ENCODE data around the gene GRIK5. TPM values are rescaled to one million over a fixed set of nuclear protein-coding genes. Genes with fewer than 3 reads are reported as not detected.

The GRIK5 gene
- total and polyA plus RNA-seq, 2 experiments from 2014 or later, result 0.50 to 0.60 TPM

GRCh38 chr19:41984961-41985360 lies 85.0 kb downstream of the GRIK5 start:
- no peaks in the 10 kb centered on the region for H4K20me1 ChIP-seq (ENCODE audit: insufficient read depth, poor library complexity, severe bottlenecking)
- H3K27ac ChIP-seq, result no peak overlapping the region
- no peaks in the 10 kb centered on the region for H3K79me2 ChIP-seq
- no peak for TF ChIP-seq EZH2 (IDR thresholded peaks at IDR 0.05; ENCODE audit: borderline replicate concordance)
- TF ChIP-seq CTCF (IDR thresholded peaks at IDR 0.05; ENCODE audit: poor library complexity), result no peak
- no peak for TF ChIP-seq EZH2phosphoT487 (IDR thresholded peaks at IDR 0.05; ENCODE audit: low read depth, severe bottlenecking, unreplicated experiment)
- peaks cover 5% of the 10 kb centered on the region for H3K27me3 ChIP-seq
- no peak overlapping the region for H3K4me2 ChIP-seq
- WGBS (ENCODE audit: low lambda C conversion rate, missing lambda C conversion rate), result 91% methylated on average over 17 of the region's 17 CpGs
- no peaks in the 10 kb centered on the region for H3K9me3 ChIP-seq (ENCODE audit: low read depth)
- H2AFZ ChIP-seq, result no peak overlapping the region
- H3K4me1 ChIP-seq (ENCODE audit: insufficient read depth), result no peaks in the 10 kb centered on the region
- no peaks in the 10 kb centered on the region for H3K9me2 ChIP-seq (replicated peaks; ENCODE audit: insufficient read depth)
- H3K4me3 ChIP-seq, result no peak overlapping the region
- DNase-seq (ENCODE audit: low spot score), result no peak
- H3K36me3 ChIP-seq (replicated peaks; ENCODE audit: insufficient read depth, low read depth), result no peaks in the 10 kb centered on the region

GRCh38 chr19:41981724-41982123 lies 88.3 kb downstream of the GRIK5 start:
- 90% methylated on average over 15 of the region's 15 CpGs for WGBS (ENCODE audit: low lambda C conversion rate, missing lambda C conversion rate)
- Histone ChIP-seq H3K36me3 (replicated peaks; ENCODE audit: insufficient read depth, low read depth) (no peaks in the 10 kb centered on the region), H3K9me3 (ENCODE audit: low read depth) (no peaks in the 10 kb centered on the region), H3K27me3 (no peaks in the 10 kb centered on the region), H3K4me1 (ENCODE audit: insufficient read depth) (no peaks in the 10 kb centered on the region), H4K20me1 (ENCODE audit: insufficient read depth, poor library complexity, severe bottlenecking) (no peaks in the 10 kb centered on the region), H3K79me2 (no peaks in the 10 kb centered on the region), H3K4me2 (no peak overlapping the region), H2AFZ (no peak overlapping the region), H3K9me2 (replicated peaks; ENCODE audit: insufficient read depth) (no peaks in the 10 kb centered on the region), H3K27ac (no peak overlapping the region), H3K4me3 (no peak overlapping the region)
- TF ChIP-seq EZH2 (IDR thresholded peaks at IDR 0.05; ENCODE audit: borderline replicate concordance) (no peak), EZH2phosphoT487 (IDR thresholded peaks at IDR 0.05; ENCODE audit: low read depth, severe bottlenecking, unreplicated experiment) (no peak), CTCF (IDR thresholded peaks at IDR 0.05; ENCODE audit: poor library complexity) (no peak)
- DNase-seq (ENCODE audit: low spot score), result no peak

DNA sequence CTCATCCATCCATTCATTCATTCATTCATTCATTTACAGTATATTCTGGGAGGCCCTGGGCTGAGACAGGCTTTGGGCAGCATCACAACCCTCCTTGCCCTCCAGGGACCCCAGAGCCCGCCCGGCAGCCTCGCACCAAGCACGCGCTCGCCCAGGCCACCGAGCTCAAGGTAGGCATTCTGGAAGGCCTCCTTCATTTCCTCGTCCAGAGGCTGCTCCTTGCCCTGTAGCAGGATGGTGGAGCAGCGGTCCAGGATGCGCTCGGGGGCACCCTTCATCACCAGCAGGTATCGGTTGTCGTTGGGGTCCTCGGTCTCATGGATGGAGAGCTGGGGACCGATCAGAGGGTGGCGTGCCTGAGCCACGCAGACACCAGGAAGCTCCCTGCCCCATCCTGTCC lies 91.5 kb downstream of the GRIK5 start:
- DNase-seq (ENCODE audit: low spot score), result no peak
- H3K4me1 ChIP-seq (ENCODE audit: insufficient read depth), result no peaks in the 10 kb centered on the region
- no peak overlapping the region for H3K27ac ChIP-seq
- H3K27me3 ChIP-seq, result no peaks in the 10 kb centered on the region
- no peaks in the 10 kb centered on the region for H4K20me1 ChIP-seq (ENCODE audit: insufficient read depth, poor library complexity, severe bottlenecking)
- H3K79me2 ChIP-seq, result no peaks in the 10 kb centered on the region
- H3K4me3 ChIP-seq, result no peak overlapping the region
- no peak overlapping the region for H2AFZ ChIP-seq
- H3K36me3 ChIP-seq (replicated peaks; ENCODE audit: insufficient read depth, low read depth), result no peaks in the 10 kb centered on the region
- no peak overlapping the region for H3K4me2 ChIP-seq
- H3K9me2 ChIP-seq (replicated peaks; ENCODE audit: insufficient read depth), result no peaks in the 10 kb centered on the region
- 94% methylated on average over 17 of the region's 17 CpGs for WGBS (ENCODE audit: low lambda C conversion rate, missing lambda C conversion rate)
- H3K9me3 ChIP-seq (ENCODE audit: low read depth), result no peaks in the 10 kb centered on the region
- TF ChIP-seq EZH2 (IDR thresholded peaks at IDR 0.05; ENCODE audit: borderline replicate concordance) (no peak), CTCF (IDR thresholded peaks at IDR 0.05; ENCODE audit: poor library complexity) (no peak), EZH2phosphoT487 (IDR thresholded peaks at IDR 0.05; ENCODE audit: low read depth, severe bottlenecking, unreplicated experiment) (no peak)

DNA sequence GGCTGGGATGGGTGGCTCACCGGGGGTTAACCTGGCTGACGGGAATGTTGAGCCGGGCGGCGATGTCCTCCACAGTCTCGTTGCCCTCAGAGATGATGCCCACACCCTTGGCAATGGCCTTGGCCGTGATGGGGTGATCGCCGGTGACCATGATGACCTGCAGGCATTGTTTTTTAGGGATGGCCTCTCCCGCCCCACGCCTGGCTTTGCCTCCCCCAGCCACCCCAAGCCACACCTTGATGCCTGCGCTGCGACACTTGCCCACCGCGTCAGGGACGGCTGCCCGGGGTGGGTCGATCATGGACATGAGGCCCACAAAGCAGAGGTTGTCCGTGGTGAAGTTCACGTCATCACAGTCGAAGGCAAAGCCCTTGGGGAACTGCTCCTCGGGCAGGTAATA lies 92.1 kb downstream of the GRIK5 start:
- 94% methylated on average over 21 of the region's 22 CpGs for WGBS (ENCODE audit: low lambda C conversion rate, missing lambda C conversion rate)
- H3K36me3 ChIP-seq (replicated peaks; ENCODE audit: insufficient read depth, low read depth), result no peaks in the 10 kb centered on the region

More for the DNA sequence above, 92.1 kb downstream of the GRIK5 start:
- Histone ChIP-seq H3K27me3 (no peaks in the 10 kb centered on the region), H3K27ac (no peak overlapping the region), H3K4me2 (no peak overlapping the region), H3K4me3 (no peak overlapping the region), H3K9me3 (ENCODE audit: low read depth) (no peaks in the 10 kb centered on the region), H4K20me1 (ENCODE audit: insufficient read depth, poor library complexity, severe bottlenecking) (no peaks in the 10 kb centered on the region), H3K79me2 (no peaks in the 10 kb centered on the region), H2AFZ (no peak overlapping the region), H3K9me2 (replicated peaks; ENCODE audit: insufficient read depth) (no peaks in the 10 kb centered on the region), H3K4me1 (ENCODE audit: insufficient read depth) (no peaks in the 10 kb centered on the region)
- DNase-seq (ENCODE audit: low spot score), result no peak
- TF ChIP-seq EZH2phosphoT487 (IDR thresholded peaks at IDR 0.05; ENCODE audit: low read depth, severe bottlenecking, unreplicated experiment) (no peak), EZH2 (IDR thresholded peaks at IDR 0.05; ENCODE audit: borderline replicate concordance) (no peak), CTCF (IDR thresholded peaks at IDR 0.05; ENCODE audit: poor library complexity) (no peak)
